ENCODE data around the gene SCRT2. TPM values are rescaled to one million over a fixed set of nuclear protein-coding genes. Genes with fewer than 3 reads are reported as not detected.
"Not testable (repeated sequence)": the region's sequence is repeated elsewhere in the genome, so short reads cannot be mapped to it uniquely, and the experiment has no call there.

Gene SCRT2
- total RNA-seq, 3 donors from 2014 or later = not detected

DNA sequence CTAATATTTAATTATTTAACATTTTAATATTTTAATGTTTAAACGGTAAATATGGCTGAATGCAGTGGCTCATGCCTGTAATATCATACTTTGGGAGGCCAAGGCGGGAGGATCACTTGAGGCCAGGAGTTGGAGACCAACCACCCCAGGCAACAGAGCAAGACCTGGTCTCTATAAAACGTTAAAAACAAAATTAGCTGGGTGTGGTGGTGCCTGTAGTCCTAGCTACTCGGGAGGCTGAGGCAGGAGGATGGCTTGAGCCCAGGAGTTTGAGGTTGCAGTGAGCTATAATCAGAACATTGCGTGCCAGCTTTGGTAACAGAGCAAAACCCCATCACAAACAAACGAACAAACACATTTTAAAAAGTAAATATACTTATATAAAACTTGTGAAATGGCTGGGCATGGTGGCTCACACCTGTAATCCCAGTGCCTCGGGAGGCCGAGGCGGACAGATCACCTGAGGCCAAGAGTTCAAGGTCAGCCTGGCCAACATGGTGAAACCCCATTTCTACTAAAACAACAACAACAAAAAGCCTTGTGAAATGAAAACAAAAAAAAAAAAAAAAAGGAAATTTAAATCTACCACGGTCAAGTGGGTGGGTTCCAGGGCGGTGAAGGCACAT is 30.8 kb downstream of the SCRT2 start:
- no peak for ATAC-seq
- intact Hi-C loops (cut with DNase I, micrococcal nuclease) = loop anchor here in 1 of 2 donors (10.0 kb wide), 1 partner anchor 290 kb away; no protein-coding TSS in a partner anchor
- no peak for DNase-seq
- H3K4me1 ChIP-seq (ENCODE audit: low read depth) = no peaks in the 10 kb centered on the region
- H3K9me3 ChIP-seq = no peaks in the 10 kb centered on the region
- no peaks in the 10 kb centered on the region for H3K36me3 ChIP-seq (ENCODE audit: low read depth)
- no peak for TF ChIP-seq CTCF (IDR thresholded peaks at IDR 0.05)
- H3K4me3 ChIP-seq = no peak overlapping the region

- H3K9me3 ChIP-seq = no peaks in the 10 kb centered on the region
- H3K4me3 ChIP-seq = no peak overlapping the region
- no peak for DNase-seq
- intact Hi-C loops (cut with DNase I, micrococcal nuclease) = loop anchor here in 1 of 2 donors (10.0 kb wide), 1 partner anchor 288 kb away; no protein-coding TSS in a partner anchor
- no peak for TF ChIP-seq CTCF (IDR thresholded peaks at IDR 0.05)
- no peaks in the 10 kb centered on the region for H3K4me1 ChIP-seq (ENCODE audit: low read depth)
- ATAC-seq = no peak
- no peaks in the 10 kb centered on the region for H3K36me3 ChIP-seq (ENCODE audit: low read depth)
Measured at GRCh38 chr20:642398-643174, 33.0 kb downstream of the SCRT2 start.

- H3K9me3 ChIP-seq; H3K4me1 ChIP-seq (ENCODE audit: low read depth); ATAC-seq; H3K4me3 ChIP-seq; H3K36me3 ChIP-seq (ENCODE audit: low read depth); DNase-seq: not testable (repeated sequence)
- intact Hi-C loops (cut with DNase I, micrococcal nuclease) = loop anchor here in 1 of 2 donors (10.0 kb wide), 1 partner anchor 287 kb away; no protein-coding TSS in a partner anchor
Measured at GRCh38 chr20:642013-642397, 33.6 kb downstream of the SCRT2 start.

DNA sequence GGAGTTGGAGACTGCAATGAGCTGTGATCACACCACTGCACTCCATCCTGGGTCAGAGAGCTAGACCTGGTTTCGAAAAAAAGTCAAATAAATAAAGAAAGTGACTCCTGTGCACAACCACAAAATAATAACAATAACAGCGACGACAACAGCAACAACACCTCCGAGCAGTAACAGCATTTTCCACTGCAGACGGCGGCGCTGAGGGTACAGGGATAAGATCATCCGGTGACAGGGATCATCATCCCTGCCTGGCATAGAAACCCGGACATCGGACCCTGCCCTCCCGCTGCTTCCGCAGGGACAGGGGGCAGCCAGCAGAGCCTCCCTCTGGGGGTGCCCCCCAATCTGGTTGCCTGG is 34.1 kb downstream of the SCRT2 start:
- DNase-seq = no peak
- H3K36me3 ChIP-seq (ENCODE audit: low read depth) = no peaks in the 10 kb centered on the region
- no peak overlapping the region for H3K4me3 ChIP-seq
- intact Hi-C loops (cut with DNase I, micrococcal nuclease) = loop anchor here in 1 of 2 donors (10.0 kb wide), 1 partner anchor 287 kb away; no protein-coding TSS in a partner anchor
- no peaks in the 10 kb centered on the region for H3K4me1 ChIP-seq (ENCODE audit: low read depth)
- ATAC-seq = no peak
- TF ChIP-seq CTCF (IDR thresholded peaks at IDR 0.05) = no peak
- no peaks in the 10 kb centered on the region for H3K9me3 ChIP-seq

GRCh38 chr20:640674-641515 is 34.7 kb downstream of the SCRT2 start:
- Histone ChIP-seq H3K4me3 (no peak overlapping the region), H3K9me3 (no peaks in the 10 kb centered on the region), H3K36me3 (ENCODE audit: low read depth) (no peaks in the 10 kb centered on the region), H3K4me1 (ENCODE audit: low read depth) (no peaks in the 10 kb centered on the region)
- intact Hi-C loops (cut with DNase I, micrococcal nuclease) = loop anchor here in 1 of 2 donors (10.0 kb wide), 1 partner anchor 286 kb away; no protein-coding TSS in a partner anchor
- ATAC-seq (no peak), DNase-seq (no peak)
- TF ChIP-seq CTCF (IDR thresholded peaks at IDR 0.05) = no peak
